Measurements from ENCODE around the gene TAS1R3.
"Not testable (repeated sequence)": the region's sequence is repeated elsewhere in the genome, so short reads cannot be mapped to it uniquely, and the experiment has no call there.

Gene TAS1R3

GRCh38 chr1:1358433-1359271 is 27.6 kb downstream of the TAS1R3 start, which contains the start of gene MXRA8:
Gene MXRA8 (minus strand): TSS chr1:1358555. CDS start chr1:1358504, 51 bp downstream.
- no peak for TF ChIP-seq GATA1 (IDR thresholded peaks at IDR 0.05; ENCODE audit: low read depth, low read length)
- TF ChIP-seq POLR2A (IDR thresholded peaks at IDR 0.05; ENCODE audit: low read length): no peak
- peak; percentile 55 to 73 for DNase-seq

GRCh38 chr1:1359308-1359663 is 28.2 kb downstream of the TAS1R3 start:
- DNase-seq: no peak
- no peak for TF ChIP-seq GATA1 (IDR thresholded peaks at IDR 0.05; ENCODE audit: low read depth, low read length)
- no peak for TF ChIP-seq POLR2A (IDR thresholded peaks at IDR 0.05; ENCODE audit: low read length)

DNA sequence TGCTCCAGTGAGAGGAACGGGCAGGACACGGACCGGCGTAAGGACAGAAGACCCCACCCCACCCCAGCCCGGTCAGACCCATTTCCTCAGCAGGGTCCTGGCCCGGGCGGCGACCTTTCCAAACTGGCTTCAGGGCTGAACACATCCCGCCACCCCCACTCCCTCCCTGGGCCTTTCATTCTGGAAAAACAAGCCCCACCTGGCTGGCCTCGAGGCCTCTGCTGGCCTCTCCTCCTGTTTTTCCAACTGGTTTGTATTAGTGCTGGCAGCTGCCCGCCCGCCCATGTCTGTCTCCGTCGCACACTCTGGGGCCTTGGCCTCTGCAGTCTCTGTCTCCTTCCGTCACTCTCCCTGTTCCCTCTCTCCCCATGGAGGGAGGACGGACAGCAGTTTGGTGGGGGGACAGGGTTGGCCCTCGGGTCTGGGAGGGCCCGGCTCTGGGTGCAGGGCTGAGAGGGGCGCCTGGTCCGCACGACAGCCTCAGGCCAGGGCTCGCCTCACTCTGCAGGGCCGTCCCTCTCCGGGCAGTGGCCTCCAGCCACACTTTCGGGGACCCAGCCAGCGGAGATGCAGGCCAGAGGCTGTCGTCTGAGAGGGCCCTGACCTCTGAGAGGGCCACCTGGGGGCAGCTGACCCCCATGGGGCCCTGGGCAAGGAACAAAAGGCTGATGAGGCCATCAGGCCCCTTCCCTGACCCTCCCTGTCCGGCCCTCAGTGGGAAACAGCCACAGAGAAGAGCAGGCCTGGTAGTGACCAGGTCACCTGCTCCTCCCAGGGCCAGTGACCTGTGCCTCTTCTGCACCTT is 28.8 kb downstream of the TAS1R3 start:
- TF ChIP-seq GATA1 (IDR thresholded peaks at IDR 0.05; ENCODE audit: low read depth, low read length): no peak
- no peak for TF ChIP-seq POLR2A (IDR thresholded peaks at IDR 0.05; ENCODE audit: low read length)
- no peak for DNase-seq

- no peak for DNase-seq
- TF ChIP-seq GATA1 (IDR thresholded peaks at IDR 0.05; ENCODE audit: low read depth, low read length) (no peak), POLR2A (IDR thresholded peaks at IDR 0.05; ENCODE audit: low read length) (no peak)
These were observed 29.6 kb downstream of the TAS1R3 start for GRCh38 chr1:1360506-1361169.

DNA sequence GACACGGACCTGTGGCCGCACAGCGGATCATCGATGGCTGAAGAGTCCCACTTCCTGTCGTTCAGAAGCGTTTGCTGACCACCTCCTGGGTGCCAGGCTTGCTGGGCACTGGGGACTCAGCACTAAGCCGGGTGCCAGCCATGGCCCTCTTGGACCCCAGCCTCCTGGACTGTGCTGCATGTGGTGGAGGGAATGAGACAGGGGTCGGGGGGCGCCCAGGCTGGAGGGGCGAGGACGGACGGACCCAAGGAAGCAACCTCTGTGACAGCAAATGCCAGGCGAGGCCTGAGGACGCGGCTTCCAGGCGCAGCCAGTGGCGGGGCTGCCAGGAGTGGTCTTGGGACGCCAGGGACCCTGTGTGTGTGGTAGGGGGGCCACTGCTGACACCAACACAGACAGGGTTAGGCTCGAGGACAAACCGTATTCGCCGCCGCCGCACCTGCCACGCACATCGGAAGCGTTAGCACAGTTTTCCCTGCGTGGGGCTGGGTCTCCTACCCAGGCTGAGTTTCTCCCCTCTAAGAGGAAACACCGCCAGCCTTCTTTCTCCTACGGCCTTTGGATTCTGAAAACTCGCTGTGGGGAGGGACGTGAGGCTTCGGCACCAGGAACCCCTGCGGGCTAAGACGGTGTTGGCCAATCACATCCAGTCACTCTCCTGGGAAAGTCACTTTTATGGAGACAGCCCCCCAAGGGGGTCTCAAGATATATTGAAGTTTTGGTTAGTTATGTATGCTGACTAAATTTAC is 30.3 kb downstream of the TAS1R3 start:
- TF ChIP-seq GATA1 (IDR thresholded peaks at IDR 0.05; ENCODE audit: low read depth, low read length) (no peak), POLR2A (IDR thresholded peaks at IDR 0.05; ENCODE audit: low read length) (no peak)
- DNase-seq: no peak

- TF ChIP-seq GATA1 (IDR thresholded peaks at IDR 0.05; ENCODE audit: low read depth, low read length) (no peak), POLR2A (IDR thresholded peaks at IDR 0.05; ENCODE audit: low read length) (no peak)
These were observed 30.9 kb downstream of the TAS1R3 start for GRCh38 chr1:1361982-1362423.

GRCh38 chr1:1364266-1364665 is 33.2 kb downstream of the TAS1R3 start:
- no peak for DNase-seq

More at GRCh38 chr1:1361982-1362423, 30.9 kb downstream of the TAS1R3 start:
- DNase-seq: peak in 1 of 2 experiments; percentile 31

DNA sequence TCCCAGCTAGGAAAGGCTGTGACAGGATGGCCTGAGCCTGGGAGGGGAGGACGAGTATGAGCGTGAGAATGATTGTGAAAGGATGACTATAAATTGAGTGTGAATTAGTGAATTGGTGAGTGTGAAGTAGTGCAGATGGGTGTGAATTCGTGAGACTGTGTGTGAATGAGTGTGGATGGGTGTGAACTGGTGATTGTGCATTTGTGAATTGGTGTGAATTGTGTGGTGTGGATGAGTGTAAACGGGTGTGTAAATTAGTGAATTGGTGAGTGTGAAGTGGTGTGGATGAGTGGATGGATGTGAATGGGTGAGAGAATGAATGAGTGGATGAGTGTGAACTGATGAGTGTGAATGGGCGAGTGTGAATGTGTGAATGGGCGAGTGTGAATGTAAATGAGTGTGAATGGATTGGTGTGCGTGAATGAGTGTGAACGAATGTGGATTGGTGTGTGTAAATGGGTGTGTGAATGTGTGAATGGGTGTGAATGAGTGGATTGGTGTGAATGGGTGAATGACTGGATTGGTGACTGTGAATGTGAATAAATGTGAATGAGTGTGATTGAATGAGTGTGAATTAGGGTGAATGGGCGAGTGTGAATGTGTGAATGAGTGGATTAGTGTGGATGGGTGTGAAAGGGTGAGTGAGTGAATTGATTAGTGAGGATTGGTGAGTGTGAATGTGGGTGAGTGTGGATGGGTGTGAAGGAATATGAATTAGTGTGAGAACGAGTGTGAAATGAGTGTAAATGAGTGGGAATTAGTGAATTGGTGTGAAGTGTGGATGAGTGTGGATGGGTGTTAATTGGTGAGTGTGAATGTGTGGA is 35.0 kb downstream of the TAS1R3 start:
- no peak for TF ChIP-seq GATA1 (IDR thresholded peaks at IDR 0.05; ENCODE audit: low read depth, low read length)
- no peak for TF ChIP-seq POLR2A (IDR thresholded peaks at IDR 0.05; ENCODE audit: low read length)
- peak; percentile 57 for DNase-seq

More at GRCh38 chr1:1364266-1364665, 33.2 kb downstream of the TAS1R3 start:
- TF ChIP-seq POLR2A (IDR thresholded peaks at IDR 0.05; ENCODE audit: low read length) (no peak), GATA1 (IDR thresholded peaks at IDR 0.05; ENCODE audit: low read depth, low read length) (no peak)

GRCh38 chr1:1366699-1367066 is 35.6 kb downstream of the TAS1R3 start:
- TF ChIP-seq GATA1 (IDR thresholded peaks at IDR 0.05; ENCODE audit: low read depth, low read length): no peak
- no peak for TF ChIP-seq POLR2A (IDR thresholded peaks at IDR 0.05; ENCODE audit: low read length)
- peak in 1 of 2 experiments; percentile 74 for DNase-seq

DNA sequence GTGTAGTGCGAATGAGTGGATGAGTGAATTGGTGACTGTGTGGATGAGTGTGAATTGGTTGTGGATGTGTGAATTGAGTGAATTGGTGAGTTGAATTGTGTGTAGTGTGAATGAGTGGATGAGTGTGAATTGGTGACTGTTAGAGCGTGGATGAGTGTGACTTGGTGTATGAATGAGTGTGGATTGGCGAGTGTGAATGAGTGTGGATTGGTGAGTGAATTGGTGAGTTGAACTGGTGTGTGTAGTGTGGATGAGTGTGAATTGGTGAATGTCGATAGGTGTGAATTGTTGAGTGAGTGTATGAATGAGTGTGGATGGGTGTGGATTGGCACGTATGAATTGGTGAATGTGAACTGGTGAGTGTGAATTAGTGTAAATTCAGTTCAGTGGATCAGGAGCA is 36.2 kb downstream of the TAS1R3 start:
- TF ChIP-seq GATA1 (IDR thresholded peaks at IDR 0.05; ENCODE audit: low read depth, low read length): no peak
- TF ChIP-seq POLR2A (IDR thresholded peaks at IDR 0.05; ENCODE audit: low read length): no peak
- peak in 1 of 2 experiments; percentile 71 for DNase-seq

GRCh38 chr1:1370094-1370493 is 39.0 kb downstream of the TAS1R3 start:
- not testable (repeated sequence) for DNase-seq

GRCh38 chr1:1370771-1371300 is 39.8 kb downstream of the TAS1R3 start:
- no peak for DNase-seq
- TF ChIP-seq POLR2A (IDR thresholded peaks at IDR 0.05; ENCODE audit: low read length): no peak

All from erythroblast (primary cell).